T47D (cell line): ENCODE measurements around the gene SESTD1.
"Not testable (repeated sequence)": the region's sequence is repeated elsewhere in the genome, so short reads cannot be mapped to it uniquely, and the experiment has no call there.

Source experiments
- DNase-seq, 2 experiments: peaks; one replicate each; pipeline versions ENCODE4 v3.0.0 to v3.0.0-alpha.2; 2011 to 2012; ENCODE audit warnings: low read depth in 1 of 2, low spot score in 1 of 2
- JUND ChIP-seq: IDR thresholded peaks from 2 replicates; pipeline ENCODE4 v1.6.1; 2012; ENCODE audit warnings: low read depth
- in situ Hi-C: cut with HindIII; loops from 2 replicates; pipeline ENCODE4 v1.10.0; 2016; ENCODE audit warnings: low sequenced_read_pairs, low pct_unique_long_range_greater_than_20kb

The SESTD1 gene

GRCh38 chr2:179262077-179262660, 2.5 kb downstream of the SESTD1 start:
- in situ Hi-C loops: no loop called here
- TF ChIP-seq JUND: no peak
- no peak for DNase-seq

GRCh38 chr2:179261151-179261825, 3.3 kb downstream of the SESTD1 start:
- no peak for DNase-seq
- TF ChIP-seq JUND: no peak
- in situ Hi-C loops: no loop called here

- no peak for DNase-seq
- in situ Hi-C loops: no loop called here
- TF ChIP-seq JUND: no peak
These were observed 4.4 kb downstream of the SESTD1 start for GRCh38 chr2:179260224-179260623.

- no peak for TF ChIP-seq JUND
- in situ Hi-C loops: no loop called here
- no peak for DNase-seq
These were observed 9.5 kb downstream of the SESTD1 start for GRCh38 chr2:179255129-179255528.

- no peak for TF ChIP-seq JUND
- DNase-seq: no peak
- in situ Hi-C loops: no loop called here
These were observed 11.4 kb downstream of the SESTD1 start for GRCh38 chr2:179253226-179253625.

GRCh38 chr2:179252423-179252822, 12.2 kb downstream of the SESTD1 start:
- in situ Hi-C loops: no loop called here
- no peak for DNase-seq
- TF ChIP-seq JUND: no peak

GRCh38 chr2:179251870-179252269, 12.8 kb downstream of the SESTD1 start:
- in situ Hi-C loops: no loop called here
- no peak for DNase-seq
- TF ChIP-seq JUND: no peak

- in situ Hi-C loops: no loop called here
- TF ChIP-seq JUND: no peak
- no peak for DNase-seq
These were observed 13.7 kb downstream of the SESTD1 start for GRCh38 chr2:179250848-179251504.

- no peak for TF ChIP-seq JUND
- in situ Hi-C loops: no loop called here
- DNase-seq: no peak
These were observed 14.5 kb downstream of the SESTD1 start for GRCh38 chr2:179250095-179250494.

GRCh38 chr2:179248024-179248348, 16.6 kb downstream of the SESTD1 start:
- no peak for DNase-seq
- TF ChIP-seq JUND: no peak
- in situ Hi-C loops: no loop called here

GRCh38 chr2:179247318-179248023, 17.2 kb downstream of the SESTD1 start:
- TF ChIP-seq JUND: no peak
- no peak for DNase-seq
- in situ Hi-C loops: no loop called here

GRCh38 chr2:179245843-179246242, 18.8 kb downstream of the SESTD1 start:
- in situ Hi-C loops, DNase-seq: not testable (repeated sequence)

GRCh38 chr2:179243046-179243445, 21.6 kb downstream of the SESTD1 start:
- TF ChIP-seq JUND: no peak
- no peak for DNase-seq
- in situ Hi-C loops: no loop called here
